Endothelial cell of umbilical vein (primary cell): ENCODE measurements around the gene MYCL. TPM values are rescaled to one million over a fixed set of nuclear protein-coding genes. Genes with fewer than 3 reads are reported as not detected.

Experiments used
- BruUV-seq: library from RNA; stranded (reverse); fragments of 400-500 nt; replicated peaks from 2 replicates; lab custom pipeline; 2021; lab: Mats Ljungman, UMichigan
- CTCF ChIA-PET: fragments of 300-600, 350-600 bp; sonication (Branson Sonifier 250); formaldehyde crosslinking; loops from one replicate; lab custom pipeline; 2021; ENCODE audit warnings: antibody characterized with exemption, inconsistent platforms; lab: Charles Lee
- POLR2A ChIA-PET: fragments of 300-600, 350-600 bp; sonication (Branson Sonifier 250); formaldehyde crosslinking; loops from one replicate; lab custom pipeline; 2021; ENCODE audit warnings: antibody characterized with exemption, inconsistent platforms; lab: Charles Lee
- DNase-seq: peaks from one replicate; pipeline ENCODE4 v3.0.0-alpha.2; 2011; ENCODE audit warnings: low read depth, low spot score
- FAIRE-seq: peaks from 2 replicates; lab custom pipeline; 2011; peaks lifted over from hg19 to GRCh38; lab: Jason Lieb, UNC
- H2AFZ ChIP-seq: 2 replicates; pipeline ENCODE4 v1.6.0; 2012; ENCODE audit warnings: low read depth, low read length, control low read depth, inconsistent platforms
- H3K27ac ChIP-seq: 2 replicates; pipeline ENCODE4 v1.5.1; 2011; ENCODE audit warnings: low read depth, mild to moderate bottlenecking, control low read depth, low read length, moderate library complexity; ENCODE audit not compliant: insufficient read depth
- H3K27me3 ChIP-seq, 2 experiments: 2 replicates each; pipeline versions ENCODE4 v1.6.0 to v1.6.1; 2011; ENCODE audit warnings: low read length in 2 of 2, mixed read lengths in 1 of 2; ENCODE audit not compliant: control insufficient read depth in 2 of 2, insufficient read depth in 2 of 2
- H3K36me3 ChIP-seq, 2 experiments: 2 replicates in 1 of 2; 3 replicates in 1 of 2; pipeline ENCODE4 v1.5.1; 2011; ENCODE audit warnings: low read length in 2 of 2, mild to moderate bottlenecking in 1 of 2, moderate library complexity in 1 of 2; ENCODE audit not compliant: control insufficient read depth in 2 of 2, insufficient read depth in 2 of 2; ENCODE audit errors: extremely low read depth in 1 of 2
- H3K4me1 ChIP-seq: 3 replicates; pipeline ENCODE4 v1.5.1; 2011; ENCODE audit warnings: mild to moderate bottlenecking, low read length; ENCODE audit not compliant: control insufficient read depth, insufficient read depth; ENCODE audit errors: extremely low read depth
- H3K4me2 ChIP-seq: 2 replicates; pipeline ENCODE4 v1.6.1; 2011; ENCODE audit warnings: low read length, control low read depth, mixed read lengths; ENCODE audit not compliant: insufficient read depth
- H3K4me3 ChIP-seq, 3 experiments: fragments of 200-600 bp in 1 of 3; sonication (generic), shearing (Covaris generic) in 1 of 3; replicated peaks in 1 of 3; 2 replicates each; pipeline ENCODE4 v1.5.1; 2011 to 2016; ENCODE audit warnings: control low read depth in 3 of 3, low read length in 3 of 3, mild to moderate bottlenecking in 2 of 3, inconsistent platforms in 1 of 3, low read depth in 1 of 3, moderate library complexity in 1 of 3; ENCODE audit not compliant: insufficient read depth in 1 of 3
- H3K79me2 ChIP-seq: 2 replicates; pipeline ENCODE4 v1.6.0; 2012; ENCODE audit warnings: low read length, inconsistent platforms; ENCODE audit not compliant: control insufficient read depth, insufficient read depth
- H3K9ac ChIP-seq: replicated peaks from 2 replicates; pipeline ENCODE3; 2011; ENCODE audit warnings: low read length, control low read depth; ENCODE audit not compliant: insufficient read depth; ENCODE audit errors: extremely low read depth
- H3K9me1 ChIP-seq: replicated peaks from 3 replicates; pipeline ENCODE4 v1.6.0; 2011; ENCODE audit warnings: mild to moderate bottlenecking, low read length; ENCODE audit not compliant: control insufficient read depth, insufficient read depth; ENCODE audit errors: extremely low read depth
- H3K9me3 ChIP-seq: replicated peaks from 2 replicates; pipeline ENCODE4 v1.5.1; 2012; ENCODE audit warnings: low read length, inconsistent platforms; ENCODE audit not compliant: control insufficient read depth, insufficient read depth
- H4K20me1 ChIP-seq: replicated peaks from 2 replicates; pipeline ENCODE3; 2011; ENCODE audit warnings: mild to moderate bottlenecking, low read length; ENCODE audit not compliant: control insufficient read depth, insufficient read depth; ENCODE audit errors: extremely low read depth
- CTCF ChIP-seq, 2 donors: IDR thresholded peaks; 1 replicate in 1 of 2; 2 replicates in 1 of 2; pipeline ENCODE4 v1.5.1; 2011; ENCODE audit warnings: low read length in 2 of 2, mild to moderate bottlenecking in 2 of 2, moderate library complexity in 2 of 2, control low read depth in 1 of 2, inconsistent platforms in 1 of 2, low read depth in 1 of 2; ENCODE audit not compliant: insufficient read depth in 1 of 2; ENCODE audit errors: extremely low read depth in 1 of 2
- EZH2 ChIP-seq: IDR thresholded peaks from 2 replicates; pipeline ENCODE4 v1.6.1; 2012; ENCODE audit warnings: borderline replicate concordance, low read depth, mild to moderate bottlenecking, moderate library complexity, low read length, inconsistent platforms; ENCODE audit not compliant: severe bottlenecking
- FOS ChIP-seq: IDR thresholded peaks from 2 replicates; pipeline ENCODE4 v1.6.1; 2011; ENCODE audit warnings: mild to moderate bottlenecking, low read length, moderate library complexity, borderline replicate concordance; ENCODE audit not compliant: insufficient read depth
- GATA2 ChIP-seq: IDR thresholded peaks from 2 replicates; pipeline ENCODE4 v1.7.0; 2011; ENCODE audit warnings: low read depth, mild to moderate bottlenecking, moderate library complexity, mixed read lengths, low read length; ENCODE audit not compliant: insufficient read length, insufficient read depth
- JUN ChIP-seq: IDR thresholded peaks from 2 replicates; pipeline ENCODE4 v1.6.1; 2011; ENCODE audit warnings: borderline replicate concordance, low read depth; ENCODE audit not compliant: insufficient read length, insufficient read depth
- MAX ChIP-seq: IDR thresholded peaks from 2 replicates; pipeline ENCODE4 v1.6.1; 2011; ENCODE audit not compliant: insufficient read depth, insufficient read length
- MYC ChIP-seq: IDR thresholded peaks from one replicate; pipeline ENCODE4 v1.6.1; 2011; ENCODE audit warnings: mild to moderate bottlenecking, low read depth, low read length
- POLR2A ChIP-seq: IDR thresholded peaks from 2 replicates; pipeline ENCODE4 v1.6.1; 2012; ENCODE audit warnings: low read depth, mild to moderate bottlenecking, control low read depth, low read length
- POLR2AphosphoS5 ChIP-seq: IDR thresholded peaks from 2 replicates; pipeline ENCODE4 v1.6.1; 2012; ENCODE audit warnings: low read depth, mild to moderate bottlenecking, control low read depth, low read length, moderate library complexity; ENCODE audit not compliant: insufficient read depth
- dilution Hi-C: fragments of 300-500 bp; cut with MboI; formaldehyde crosslinking; loops from one replicate; pipeline ENCODE4 v1.15.0; 2019; ENCODE audit warnings: low sequenced_read_pairs; ENCODE audit not compliant: extremely low pct_ligation_motif_present
- intact Hi-C: fragments of 100-400 bp; cut with micrococcal nuclease; formaldehyde crosslinking; loops from one replicate; pipeline ENCODE4 v1.10.0; 2022
- polyA plus RNA-seq, 4 experiments: library from polyadenylated mRNA; depleted of rRNA in 3 of 4; stranded (reverse) in 3 of 4; unstranded in 1 of 4; fragments of >200 nt; gene quantifications; 2 replicates each; pipeline versions ENCODE4 v1.2.1 to v1.2.3, GENCODE V29; 2011 to 2012; ENCODE audit warnings: missing spikeins in 1 of 4
- total RNA-seq: library from RNA; stranded (reverse); gene quantifications from 2 replicates; pipeline ENCODE4 v1.2.3, GENCODE V29; 2021

MYCL gene
- total and polyA plus RNA-seq, 2 donors (not counting 3 experiments of a cell fraction or from before 2014, with no cell fraction given): 1.3 to 2.1 TPM

GRCh38 chr1:39898648-39899603 lies 2.8 kb downstream of the MYCL start:
- H3K9me1 ChIP-seq: no peaks in the 10 kb centered on the region
- no peaks in the 10 kb centered on the region for H3K36me3 ChIP-seq
- no peak overlapping the region for H3K27ac ChIP-seq
- H3K9ac ChIP-seq: no peak overlapping the region
- no peaks in the 10 kb centered on the region for H4K20me1 ChIP-seq
- ChIA-PET POLR2A (no interaction called here), CTCF (interaction anchor here (0.6 to 2.3 kb wide), 8 partner anchors 9 to 134 kb away, joined by 3 to 6 read pairs (median 4); no protein-coding TSS in a partner anchor)
- H3K4me3 ChIP-seq: no peak overlapping the region
- intact Hi-C loops: no loop called here
- H3K4me1 ChIP-seq: peaks cover 14% of the 10 kb centered on the region
- H3K4me2 ChIP-seq: no peak overlapping the region
- peak overlapping the region; percentile 51 for H2AFZ ChIP-seq
- no peaks in the 10 kb centered on the region for H3K9me3 ChIP-seq
- dilution Hi-C loops: no loop called here
- BruUV-seq: no TSS peak
- no peaks in the 10 kb centered on the region for H3K79me2 ChIP-seq
- H3K27me3 ChIP-seq: peaks cover 15 to 21% of the 10 kb centered on the region in 2 experiments
- FAIRE-seq (peak; percentile 96), DNase-seq (peak; percentile 91)
- no peak for TF ChIP-seq MAX

- CTCF ChIA-PET: interaction anchor here (0.6 to 2.3 kb wide), 8 partner anchors 10 to 134 kb away, joined by 3 to 6 read pairs (median 4); no protein-coding TSS in a partner anchor
These were observed 3.5 kb downstream of the MYCL start for GRCh38 chr1:39898191-39898590.

More at GRCh38 chr1:39898191-39898590, 3.5 kb downstream of the MYCL start:
- Histone ChIP-seq H3K4me3 (no peak overlapping the region), H3K27me3 (peaks cover 16 to 25% of the 10 kb centered on the region in 2 experiments), H3K27ac (no peak overlapping the region), H3K9me3 (no peaks in the 10 kb centered on the region), H3K9ac (no peak overlapping the region), H3K36me3 (no peaks in the 10 kb centered on the region), H4K20me1 (no peaks in the 10 kb centered on the region), H3K4me2 (peak overlapping the region; percentile 13), H3K9me1 (no peaks in the 10 kb centered on the region), H3K4me1 (peaks cover 14% of the 10 kb centered on the region), H2AFZ (no peak overlapping the region), H3K79me2 (no peaks in the 10 kb centered on the region)
- dilution Hi-C loops (no loop called here), intact Hi-C loops (no loop called here)
- FAIRE-seq: no peak
- BruUV-seq: no TSS peak
- POLR2A ChIA-PET: interaction anchor here (0.9 kb wide), 1 partner anchor 52 kb away, joined by 4 read pairs; no protein-coding TSS in a partner anchor
- peak; percentile 58 for DNase-seq
- TF ChIP-seq MAX: no peak
- TF ChIP-seq JUN: no peak
- no peak for TF ChIP-seq POLR2AphosphoS5
- no peak for TF ChIP-seq EZH2
- TF ChIP-seq CTCF (IDR thresholded peaks at IDR 0.05; ENCODE audit: extremely low read depth in 1 of 2, insufficient read depth in 1 of 2, low read depth in 1 of 2, low read length in 2 of 2): no peak
- TF ChIP-seq FOS: no peak
- TF ChIP-seq MYC: no peak
- no peak for TF ChIP-seq POLR2A
- no peak for TF ChIP-seq GATA2
